ENCODE data around the gene KIF13A.

Gene KIF13A

DNA sequence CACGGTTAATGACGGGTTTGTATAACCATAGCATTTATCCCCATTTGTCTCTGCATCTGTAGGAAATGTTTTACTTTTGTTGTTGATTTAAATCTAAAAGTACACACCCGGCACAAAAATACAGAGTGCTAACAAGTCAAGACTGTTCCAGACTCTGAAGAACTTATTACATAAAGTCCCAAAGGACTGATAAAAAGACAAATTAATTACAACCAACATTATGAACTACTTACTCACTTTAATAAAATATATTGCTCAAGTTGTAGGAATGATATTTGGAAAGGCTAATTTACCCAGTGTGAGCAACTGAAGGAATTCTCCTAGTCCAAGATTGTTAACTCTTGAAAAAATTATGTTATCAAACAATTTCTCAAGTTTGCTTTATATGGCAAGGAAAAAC is 115.6 kb downstream of the KIF13A start:
- DNase-seq (ENCODE audit: low spot score) = no peak
- POLR2A ChIA-PET (ENCODE audit: low non-redundant PET) = no interaction called here
- TF ChIP-seq, protein P1, sequence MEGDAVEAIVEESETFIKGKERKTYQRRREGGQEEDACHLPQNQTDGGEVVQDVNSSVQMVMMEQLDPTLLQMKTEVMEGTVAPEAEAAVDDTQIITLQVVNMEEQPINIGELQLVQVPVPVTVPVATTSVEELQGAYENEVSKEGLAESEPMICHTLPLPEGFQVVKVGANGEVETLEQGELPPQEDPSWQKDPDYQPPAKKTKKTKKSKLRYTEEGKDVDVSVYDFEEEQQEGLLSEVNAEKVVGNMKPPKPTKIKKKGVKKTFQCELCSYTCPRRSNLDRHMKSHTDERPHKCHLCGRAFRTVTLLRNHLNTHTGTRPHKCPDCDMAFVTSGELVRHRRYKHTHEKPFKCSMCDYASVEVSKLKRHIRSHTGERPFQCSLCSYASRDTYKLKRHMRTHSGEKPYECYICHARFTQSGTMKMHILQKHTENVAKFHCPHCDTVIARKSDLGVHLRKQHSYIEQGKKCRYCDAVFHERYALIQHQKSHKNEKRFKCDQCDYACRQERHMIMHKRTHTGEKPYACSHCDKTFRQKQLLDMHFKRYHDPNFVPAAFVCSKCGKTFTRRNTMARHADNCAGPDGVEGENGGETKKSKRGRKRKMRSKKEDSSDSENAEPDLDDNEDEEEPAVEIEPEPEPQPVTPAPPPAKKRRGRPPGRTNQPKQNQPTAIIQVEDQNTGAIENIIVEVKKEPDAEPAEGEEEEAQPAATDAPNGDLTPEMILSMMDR (conservative IDR thresholded peaks at IDR 0.05; ENCODE audit: low read depth) = no peak
- CTCF ChIA-PET = interaction anchor here (1.0 kb wide), 1 partner anchor 17 kb away, joined by 4 read pairs; no protein-coding TSS in a partner anchor
- no peak overlapping the region for H3K27ac ChIP-seq

DNA sequence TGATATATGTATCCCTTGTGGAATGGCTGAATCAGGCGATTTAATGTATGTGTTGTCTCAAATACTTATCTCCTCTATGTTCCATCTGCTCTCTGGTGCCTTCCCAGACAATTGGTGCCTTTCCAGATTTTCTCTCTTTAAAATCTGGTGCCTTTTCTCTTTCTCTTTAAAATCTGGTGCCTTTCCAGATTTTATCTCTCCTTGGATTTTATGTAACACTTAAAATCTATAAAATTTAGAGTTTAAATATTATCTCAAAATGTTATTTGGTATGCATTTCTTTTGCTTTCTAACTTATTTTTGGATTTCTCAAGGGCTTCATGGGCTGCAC is 116.3 kb downstream of the KIF13A start:
- TF ChIP-seq, protein P1 (conservative IDR thresholded peaks at IDR 0.05; ENCODE audit: low read depth) = no peak
- POLR2A ChIA-PET (ENCODE audit: low non-redundant PET) = no interaction called here
- CTCF ChIA-PET = no interaction called here
- no peak for DNase-seq (ENCODE audit: low spot score)
- H3K27ac ChIP-seq = no peak overlapping the region

DNA sequence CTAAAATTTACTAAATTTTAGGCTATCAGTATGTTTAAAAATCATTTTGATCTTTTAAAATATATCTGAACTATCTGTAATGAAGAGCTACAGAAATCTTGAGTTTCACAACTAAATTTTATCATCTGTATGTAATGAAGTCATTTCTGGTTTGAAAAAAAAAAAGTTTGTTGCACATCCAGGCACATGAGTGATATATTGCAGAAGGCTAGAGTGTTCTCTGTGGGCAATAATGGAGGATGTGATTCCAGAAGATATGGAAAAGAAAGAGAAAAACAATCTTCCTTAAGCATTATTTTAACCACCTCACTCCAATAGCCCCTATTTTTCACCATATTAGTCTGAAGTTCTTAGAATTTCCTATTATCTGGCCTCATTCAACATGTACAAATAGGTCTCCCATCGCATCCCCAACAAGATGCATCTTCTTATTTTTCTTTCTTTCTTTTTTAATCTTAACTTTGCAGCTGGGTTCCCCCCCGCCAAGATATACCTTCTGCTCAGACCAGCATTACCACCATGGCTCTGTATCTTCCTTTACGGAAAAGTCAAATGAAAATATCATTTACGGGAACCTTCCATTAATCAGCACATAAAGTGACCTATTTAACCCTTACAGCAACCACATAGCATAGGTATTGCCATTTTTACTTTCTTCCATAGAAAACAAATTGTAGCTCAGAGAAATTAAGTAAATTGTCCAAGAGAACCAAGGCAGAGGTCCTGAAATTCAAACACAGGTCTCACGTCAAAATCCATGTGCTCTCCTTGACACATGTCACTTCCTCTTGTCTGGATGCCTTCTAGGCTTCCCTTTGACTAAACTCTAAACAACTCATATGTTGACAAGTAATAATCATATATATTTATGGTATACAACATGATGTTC is 116.9 kb downstream of the KIF13A start:
- TF ChIP-seq, protein P1 (conservative IDR thresholded peaks at IDR 0.05; ENCODE audit: low read depth) = no peak
- no peak overlapping the region for H3K27ac ChIP-seq
- ChIA-PET CTCF (no interaction called here), POLR2A (ENCODE audit: low non-redundant PET) (no interaction called here)
- no peak for DNase-seq (ENCODE audit: low spot score)

DNA sequence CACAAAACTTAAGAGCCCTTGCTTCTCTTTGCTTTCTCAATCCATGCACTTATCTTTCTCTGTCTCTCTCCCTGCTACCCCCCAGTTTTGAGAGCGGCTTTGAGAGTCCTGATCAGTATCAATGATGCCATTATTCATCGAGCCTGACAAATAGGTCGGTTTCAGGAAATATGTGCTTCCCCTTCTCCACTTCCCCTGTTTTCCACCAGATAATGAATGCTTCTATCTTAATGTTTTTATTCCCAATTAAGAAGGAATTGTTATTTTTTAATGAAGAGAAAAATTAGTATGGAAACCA is 117.7 kb downstream of the KIF13A start:
- CTCF ChIA-PET = no interaction called here
- TF ChIP-seq, protein P1 (conservative IDR thresholded peaks at IDR 0.05; ENCODE audit: low read depth) = no peak
- no peak overlapping the region for H3K27ac ChIP-seq
- POLR2A ChIA-PET (ENCODE audit: low non-redundant PET) = no interaction called here
- no peak for DNase-seq (ENCODE audit: low spot score)

DNA sequence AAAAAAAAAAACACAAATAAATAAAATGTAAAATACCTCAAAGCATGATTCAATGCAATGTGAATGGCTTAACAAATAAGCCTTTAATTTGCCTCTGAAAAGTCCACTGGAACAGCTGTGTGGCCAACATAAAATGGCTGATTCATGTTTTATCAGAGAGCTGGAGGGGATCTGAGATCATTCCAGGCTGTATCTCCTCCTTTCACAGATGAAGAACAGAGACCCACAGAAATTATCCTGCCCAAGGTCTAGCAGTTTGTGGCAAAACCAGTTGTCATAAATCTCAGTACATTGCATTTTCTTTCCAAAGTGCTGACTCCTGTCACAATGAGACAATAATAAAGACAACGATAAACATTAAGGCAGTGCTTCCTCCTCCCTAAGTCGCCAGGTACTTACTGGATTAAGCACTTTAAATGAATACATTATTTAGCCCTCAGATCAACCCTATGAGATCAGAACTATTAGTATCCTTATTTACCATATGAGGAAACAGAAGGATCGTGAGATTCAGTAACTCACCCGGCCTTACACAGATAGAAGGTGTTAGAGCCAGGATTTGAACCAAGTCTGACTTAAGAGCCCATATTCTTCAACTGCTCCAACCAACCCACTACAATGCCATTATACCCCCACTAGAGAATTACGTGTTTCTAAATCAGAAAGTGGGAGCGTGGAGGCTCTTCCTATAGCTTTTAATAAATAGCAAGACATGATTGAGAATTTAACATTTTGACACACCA is 118.3 kb downstream of the KIF13A start:
- peak overlapping the region; percentile 60 for H3K27ac ChIP-seq
- TF ChIP-seq, protein P1 (conservative IDR thresholded peaks at IDR 0.05; ENCODE audit: low read depth) = no peak
- ChIA-PET POLR2A (ENCODE audit: low non-redundant PET) (interaction anchor here (0.7 kb wide), 1 partner anchor 244 kb away, joined by 5 read pairs; no protein-coding TSS in a partner anchor), CTCF (interaction anchor here (0.6 kb wide), 1 partner anchor 12 kb away, joined by 4 read pairs; no protein-coding TSS in a partner anchor)
- DNase-seq (ENCODE audit: low spot score) = no peak

DNA sequence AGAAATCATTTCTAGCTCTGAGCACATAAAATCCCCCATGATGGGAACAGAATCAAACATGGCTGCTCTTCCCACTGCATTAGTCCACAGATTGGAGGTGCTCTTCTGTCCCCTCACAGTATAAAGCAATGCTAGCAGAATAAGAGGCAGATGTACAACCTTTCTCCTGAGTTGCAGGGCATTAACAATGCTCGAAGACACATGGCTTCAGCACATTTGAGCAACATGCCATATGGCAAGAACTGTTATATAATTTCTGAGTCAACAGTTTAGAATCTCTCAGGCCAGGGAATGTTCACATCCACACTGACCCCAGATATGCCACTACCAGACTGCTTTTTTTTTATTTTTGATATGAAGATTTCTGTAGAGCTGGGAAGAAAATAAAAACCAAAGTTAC is 119.6 kb downstream of the KIF13A start:
- TF ChIP-seq, protein P1 (conservative IDR thresholded peaks at IDR 0.05; ENCODE audit: low read depth) = no peak
- no peak overlapping the region for H3K27ac ChIP-seq
- ChIA-PET CTCF (interaction anchor here (0.6 kb wide), 1 partner anchor 201 kb away, joined by 3 read pairs; no protein-coding TSS in a partner anchor), POLR2A (ENCODE audit: low non-redundant PET) (no interaction called here)
- DNase-seq (ENCODE audit: low spot score) = peak; percentile 20

Measured in RWPE1 (cell line).